Heart left ventricle (tissue), 16 donors: ENCODE results near the gene SORL1. TPM values are rescaled to one million over a fixed set of nuclear protein-coding genes. Genes with fewer than 3 reads are reported as not detected.
A peak's percentile ranks its signal among the peaks of the same experiment; 100 is the strongest.

Experiments used
- ATAC-seq, 4 donors: fragments of 200-7000 bp; cut with Tn5 transposase; one replicate each; pipeline ENCODE4 v1.9.1; 2020 to 2022; ENCODE audit warnings: moderate library complexity in 4 of 4, mild to moderate bottlenecking in 3 of 4, moderate number of reproducible peaks in 1 of 4
- DNase-seq, 5 donors: peaks; one replicate each; pipeline ENCODE4 v3.0.0-alpha.2; 2020
- H3K27ac ChIP-seq, 12 donors: fragments of 200-600 bp; sonication (generic) in 4 of 12; one replicate each; pipeline versions ENCODE4 v1.5.0 to v1.8.0; 2016 to 2022; ENCODE audit warnings: mild to moderate bottlenecking in 2 of 12
- H3K27me3 ChIP-seq, 9 donors: fragments of 200-600 bp; sonication (generic) in 2 of 9; one replicate each; pipeline versions ENCODE4 v1.5.1 to v1.8.0; 2016 to 2022; ENCODE audit warnings: mild to moderate bottlenecking in 3 of 9
- H3K36me3 ChIP-seq, 9 donors: fragments of 200-600 bp; sonication (generic) in 2 of 9; one replicate each; pipeline versions ENCODE4 v1.5.0 to v1.8.0; 2018 to 2022; ENCODE audit warnings: mild to moderate bottlenecking in 2 of 9
- H3K4me1 ChIP-seq, 12 donors: fragments of 200-600 bp; sonication (generic) in 4 of 12; one replicate each; pipeline versions ENCODE4 v1.5.0 to v1.8.0; 2016 to 2022; ENCODE audit warnings: mild to moderate bottlenecking in 3 of 12
- H3K4me3 ChIP-seq, 12 donors: fragments of 200-600 bp; sonication (generic) in 4 of 12; one replicate each; pipeline versions ENCODE4 v1.5.0 to v1.8.0; 2017 to 2022; ENCODE audit warnings: mild to moderate bottlenecking in 9 of 12, moderate library complexity in 4 of 12
- H3K9me3 ChIP-seq, 12 donors: fragments of 200-600 bp; sonication (generic) in 4 of 12; one replicate each; pipeline versions ENCODE4 v1.5.0 to v1.8.0; 2016 to 2022; ENCODE audit warnings: mild to moderate bottlenecking in 1 of 12
- POLR2A ChIP-seq, 2 donors: fragments of 450-650 bp; IDR thresholded peaks; one replicate each; pipeline ENCODE4 v1.6.1; 2017; ENCODE audit warnings: antibody characterized with exemption in 2 of 2, mild to moderate bottlenecking in 2 of 2, moderate library complexity in 2 of 2
- WGBS, 4 donors: extraction: QIAGEN DNeasy Blood & Tissue Kit in 2 of 4; methylation state at CpG; one replicate each; pipeline versions ENCODE4 v1.1.5 to v1.1.7; 2013 to 2018; 5-methylcytosine and 5-hydroxymethylcytosine counted together
- intact Hi-C, 10 donors: fragments of 100-400 bp; cut with DNase I; formaldehyde crosslinking; loops; one replicate each; pipeline versions ENCODE4 v1.11.1 to v1.14.2; 2022
- polyA plus RNA-seq, 2 donors: library from polyadenylated mRNA; stranded (reverse); fragments of 200-250 nt; gene quantifications; one replicate each; pipeline ENCODE4 v1.2.3, GENCODE V29; 2013
- total RNA-seq, 9 donors: library from RNA; depleted of rRNA in 2 of 9; stranded (reverse); fragments of >200 nt in 2 of 9; fragmentation: NEBNext Ultra II Directional in 3 of 9; extraction: Animal tissue kit (Norgen Biotek cat#: 25700) in 3 of 9; gene quantifications; one replicate each; pipeline versions ENCODE4 v1.1.0 to v1.2.4, GENCODE V29; 2016 to 2023
- TF ChIP-seq, protein P1 (sequence below), 12 donors: fragments of 200-600 bp; sonication (generic) in 4 of 12; IDR thresholded peaks; one replicate each; pipeline versions ENCODE4 v1.5.0 to v1.8.0; 2018 to 2022; ENCODE audit warnings: antibody characterized with exemption in 12 of 12, mild to moderate bottlenecking in 5 of 12
- donor health status: ischemic (EF 13 %, LVEDD 7.1; RV severe dilation, severe dysfunction).
- donor health status: healthy with polysubstance abuse.
- donor health status: DM: no; HTN: yes; CAD: no.
- donor health status: DM: no; HTN: no; CAD: no.
- donor health status: ischemic (EF 25% LVEDD 6.9; RV normal size, moderate dysfunction).
- donor health status: ischemic (EF 25% LVEDD 5.7; RV mildly dilated, moderate dysfunction).
- donor health status: healthy.
- donor health status: DM: yes; HTN: yes; CAD: no.
- donor health status: ischemic (EF 35%, LVEDD 5.7; RV mildly dilated, moderate dysfunction).
- donor health status: nonischemic (EF 11% LVEDD 7.7; RV severe dilation, severe dysfunction).
- donor health status: DM: yes; HTN: yes; CAD: no.
- donor health status: PGD.
- donor health status: ischemic (EF 29% LVEDD 5.4; RV normal size, mild dysfunction).
- donor health status: nonischemic (EF 23%, LVEDD 6.1; RV moderate dilation, normal function).

The SORL1 gene
- total and polyA plus RNA-seq, 11 donors, result 0.72 to 20.5 (median 5.2) TPM

DNA sequence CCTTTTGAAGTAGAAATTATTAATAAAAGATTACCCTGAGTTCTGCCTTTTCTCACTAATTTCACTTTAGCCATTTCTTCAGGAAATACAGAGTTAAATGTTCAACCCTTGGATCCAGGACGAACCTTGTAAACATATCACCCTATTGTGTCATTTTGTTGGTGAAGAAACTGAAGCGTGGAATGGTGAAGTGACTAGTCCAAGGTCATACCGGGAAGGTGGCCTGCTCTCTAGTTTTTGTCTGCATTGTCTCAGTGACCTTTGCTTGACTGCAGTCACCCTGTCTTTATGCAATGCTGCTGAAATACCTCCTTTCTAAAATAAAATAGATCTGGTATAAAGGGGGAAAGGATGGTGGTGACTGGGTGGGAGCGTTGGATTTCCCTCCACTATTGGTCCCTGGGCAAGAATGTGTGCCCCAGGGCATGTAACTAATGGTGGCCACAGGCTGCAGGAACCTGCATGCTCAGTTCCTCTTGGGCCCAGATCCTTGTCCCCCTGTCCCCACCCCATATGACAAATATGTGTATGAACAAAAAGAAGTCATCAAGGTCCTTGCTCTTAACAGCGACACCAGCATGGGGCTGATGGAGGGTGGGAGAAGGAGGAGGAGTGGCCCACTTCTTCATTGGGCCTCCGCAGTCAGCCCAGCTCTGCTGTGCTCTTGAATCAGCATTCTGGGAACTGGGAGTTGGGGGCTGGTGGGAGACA lies 1.6 kb downstream of the SORL1 start:
- DNase-seq (no peak), ATAC-seq (no peak)
- Histone ChIP-seq H3K4me1 (peaks cover 0 to 68% (median 3%) of the 10 kb centered on the region in 12 donors), H3K9me3 (no peaks in the 10 kb centered on the region), H3K36me3 (no peaks in the 10 kb centered on the region), H3K27me3 (peaks cover 0 to 6% (median 0%) of the 10 kb centered on the region in 9 donors), H3K4me3 (peak overlapping the region in 3 of 12 donors; percentile 74 to 98 (median 84)), H3K27ac (peak overlapping the region in 1 of 12 donors; percentile 50)
- TF ChIP-seq, protein P1, sequence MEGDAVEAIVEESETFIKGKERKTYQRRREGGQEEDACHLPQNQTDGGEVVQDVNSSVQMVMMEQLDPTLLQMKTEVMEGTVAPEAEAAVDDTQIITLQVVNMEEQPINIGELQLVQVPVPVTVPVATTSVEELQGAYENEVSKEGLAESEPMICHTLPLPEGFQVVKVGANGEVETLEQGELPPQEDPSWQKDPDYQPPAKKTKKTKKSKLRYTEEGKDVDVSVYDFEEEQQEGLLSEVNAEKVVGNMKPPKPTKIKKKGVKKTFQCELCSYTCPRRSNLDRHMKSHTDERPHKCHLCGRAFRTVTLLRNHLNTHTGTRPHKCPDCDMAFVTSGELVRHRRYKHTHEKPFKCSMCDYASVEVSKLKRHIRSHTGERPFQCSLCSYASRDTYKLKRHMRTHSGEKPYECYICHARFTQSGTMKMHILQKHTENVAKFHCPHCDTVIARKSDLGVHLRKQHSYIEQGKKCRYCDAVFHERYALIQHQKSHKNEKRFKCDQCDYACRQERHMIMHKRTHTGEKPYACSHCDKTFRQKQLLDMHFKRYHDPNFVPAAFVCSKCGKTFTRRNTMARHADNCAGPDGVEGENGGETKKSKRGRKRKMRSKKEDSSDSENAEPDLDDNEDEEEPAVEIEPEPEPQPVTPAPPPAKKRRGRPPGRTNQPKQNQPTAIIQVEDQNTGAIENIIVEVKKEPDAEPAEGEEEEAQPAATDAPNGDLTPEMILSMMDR (IDR thresholded peaks at IDR 0.05), result no peak
- TF ChIP-seq POLR2A (IDR thresholded peaks at IDR 0.05), result no peak
- 77 to 85% (median 79%) methylated on average over 6 of the region's 6 CpGs for WGBS, 4 donors
- intact Hi-C loops, result loop anchor here in 8 of 10 donors (5.0 to 10.0 kb wide), 9 partner anchors 79 to 141 kb away; no protein-coding TSS in a partner anchor

DNA sequence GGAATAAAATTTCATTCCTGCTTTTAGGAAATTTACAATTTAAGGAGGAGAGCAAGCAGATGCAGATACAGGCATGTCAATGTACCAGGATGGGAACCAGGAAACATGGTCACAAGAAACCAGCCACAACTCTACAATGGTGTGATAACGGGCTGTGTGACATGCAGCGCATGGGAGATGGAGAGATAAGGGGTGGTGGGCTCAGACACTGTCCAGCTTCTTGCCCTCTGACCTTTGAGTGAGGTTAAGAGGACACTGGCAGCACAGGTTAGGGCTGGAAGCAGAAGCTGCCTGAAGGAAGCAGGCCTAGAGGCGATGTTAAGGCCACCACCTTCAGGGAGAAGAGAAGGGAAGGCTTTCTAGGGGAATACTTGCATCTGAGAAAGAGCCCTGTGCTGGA lies 3.0 kb downstream of the SORL1 start:
- Histone ChIP-seq H3K4me1 (peaks cover 0 to 57% (median 3%) of the 10 kb centered on the region in 12 donors), H3K27ac (peak overlapping the region in 1 of 12 donors; percentile 52), H3K36me3 (no peaks in the 10 kb centered on the region), H3K9me3 (no peaks in the 10 kb centered on the region), H3K4me3 (no peak overlapping the region), H3K27me3 (peaks cover 0 to 6% (median 0%) of the 10 kb centered on the region in 9 donors)
- TF ChIP-seq, protein P1 (IDR thresholded peaks at IDR 0.05), result no peak
- no peak for TF ChIP-seq POLR2A (IDR thresholded peaks at IDR 0.05)
- DNase-seq, result no peak
- intact Hi-C loops, result loop anchor here in 6 of 10 donors (10.0 kb wide), 4 partner anchors 80 to 140 kb away; no protein-coding TSS in a partner anchor
- 76 to 90% (median 85%) methylated on average over 3 of the region's 3 CpGs for WGBS, 4 donors
- no peak for ATAC-seq

GRCh38 chr11:121456151-121456550 lies 4.0 kb downstream of the SORL1 start:
- Histone ChIP-seq H3K27ac (no peak overlapping the region), H3K9me3 (no peaks in the 10 kb centered on the region), H3K27me3 (peaks cover 0 to 6% (median 0%) of the 10 kb centered on the region in 9 donors), H3K4me1 (peaks cover 0 to 47% (median 3%) of the 10 kb centered on the region in 12 donors), H3K36me3 (no peaks in the 10 kb centered on the region), H3K4me3 (no peak overlapping the region)
- ATAC-seq (no peak), DNase-seq (no peak)
- intact Hi-C loops, result loop anchor here in 6 of 10 donors (10.0 kb wide), 4 partner anchors 79 to 139 kb away; no protein-coding TSS in a partner anchor
- TF ChIP-seq, protein P1 (IDR thresholded peaks at IDR 0.05), result no peak
- no peak for TF ChIP-seq POLR2A (IDR thresholded peaks at IDR 0.05)
- WGBS, 4 donors, result 91 to 96% (median 93%) methylated on average over 2 of the region's 2 CpGs

- Histone ChIP-seq H3K4me3 (no peak overlapping the region), H3K27ac (no peak overlapping the region), H3K36me3 (no peaks in the 10 kb centered on the region), H3K4me1 (peaks cover 0 to 41% (median 0%) of the 10 kb centered on the region in 12 donors), H3K27me3 (peaks cover 0 to 6% (median 0%) of the 10 kb centered on the region in 9 donors), H3K9me3 (no peaks in the 10 kb centered on the region)
- TF ChIP-seq, protein P1 (IDR thresholded peaks at IDR 0.05), result no peak
- no peak for TF ChIP-seq POLR2A (IDR thresholded peaks at IDR 0.05)
- DNase-seq (no peak), ATAC-seq (no peak)
- intact Hi-C loops, result loop anchor here in 6 of 10 donors (10.0 kb wide), 4 partner anchors 78 to 138 kb away; no protein-coding TSS in a partner anchor
- WGBS, 4 donors, result 66 to 76% (median 70%) methylated on average over 11 of the region's 11 CpGs
These were observed 4.8 kb downstream of the SORL1 start for GRCh38 chr11:121456816-121457431.
